GM19438 (cell line): ENCODE results near the gene KRTAP10-4.
"Not testable (repeated sequence)": the region's sequence is repeated elsewhere in the genome, so short reads cannot be mapped to it uniquely, and the experiment has no call there.

Source experiments
- ATAC-seq: cut with Tn5 transposase; IDR thresholded peaks from one replicate; pipeline ENCODE4 v1.9.1; 2021; ENCODE audit warnings: low read depth; ENCODE audit not compliant: unreplicated experiment

Gene KRTAP10-4

DNA sequence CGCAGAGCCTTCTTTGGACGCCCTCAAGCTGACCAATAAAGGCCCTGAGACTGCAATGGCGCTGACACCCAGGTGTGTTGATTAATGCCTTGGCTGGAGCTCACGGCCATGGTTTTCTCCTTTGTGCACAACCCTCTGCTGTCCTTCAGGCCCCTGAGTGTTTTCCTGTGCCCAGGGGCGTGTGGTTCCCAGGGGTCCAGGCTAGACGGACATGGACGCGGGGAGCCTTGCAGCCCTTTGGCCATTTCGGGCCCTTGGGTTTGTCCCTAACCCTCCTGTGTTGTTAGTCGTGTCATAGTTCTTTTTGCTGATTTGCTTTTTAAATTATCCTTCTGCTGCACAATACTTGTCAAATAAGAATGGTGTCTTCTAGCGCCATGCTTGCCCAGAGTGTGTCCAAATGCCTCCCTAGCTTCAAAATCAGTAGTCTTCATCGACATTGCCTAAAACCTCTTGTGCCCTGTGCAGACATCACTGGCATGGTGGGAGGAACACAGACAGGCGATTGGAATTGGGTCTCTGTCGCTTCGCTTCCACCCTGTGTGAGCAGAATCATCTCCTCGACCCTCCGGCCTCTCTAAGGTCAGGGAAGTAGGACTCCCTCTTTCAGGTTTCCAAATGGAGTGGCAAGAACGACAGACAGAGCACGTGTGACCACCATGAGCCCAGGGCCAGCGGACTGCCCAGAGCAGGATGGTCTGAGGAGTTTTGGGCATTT is 1.9 kb downstream of the KRTAP10-4 start:
- ATAC-seq, result no peak

DNA sequence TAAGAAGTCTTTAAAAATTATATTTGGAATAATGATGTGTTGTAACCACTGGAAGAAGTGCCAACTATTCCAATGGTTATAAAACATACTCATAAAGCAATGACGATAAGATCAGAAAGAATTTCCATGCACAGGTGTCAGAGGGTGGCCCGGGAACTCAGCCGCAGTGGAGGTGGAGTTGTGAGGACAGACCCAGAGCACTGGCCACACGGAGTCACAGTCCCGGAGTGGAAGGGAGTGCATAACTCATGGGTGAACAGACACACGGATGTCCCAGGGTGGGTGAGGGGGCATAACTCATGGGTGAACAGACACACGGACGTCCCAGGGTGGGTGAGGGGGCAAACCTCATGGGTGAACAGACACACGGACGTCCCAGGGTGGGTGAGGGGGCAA is 2.5 kb downstream of the KRTAP10-4 start:
- no peak for ATAC-seq

DNA sequence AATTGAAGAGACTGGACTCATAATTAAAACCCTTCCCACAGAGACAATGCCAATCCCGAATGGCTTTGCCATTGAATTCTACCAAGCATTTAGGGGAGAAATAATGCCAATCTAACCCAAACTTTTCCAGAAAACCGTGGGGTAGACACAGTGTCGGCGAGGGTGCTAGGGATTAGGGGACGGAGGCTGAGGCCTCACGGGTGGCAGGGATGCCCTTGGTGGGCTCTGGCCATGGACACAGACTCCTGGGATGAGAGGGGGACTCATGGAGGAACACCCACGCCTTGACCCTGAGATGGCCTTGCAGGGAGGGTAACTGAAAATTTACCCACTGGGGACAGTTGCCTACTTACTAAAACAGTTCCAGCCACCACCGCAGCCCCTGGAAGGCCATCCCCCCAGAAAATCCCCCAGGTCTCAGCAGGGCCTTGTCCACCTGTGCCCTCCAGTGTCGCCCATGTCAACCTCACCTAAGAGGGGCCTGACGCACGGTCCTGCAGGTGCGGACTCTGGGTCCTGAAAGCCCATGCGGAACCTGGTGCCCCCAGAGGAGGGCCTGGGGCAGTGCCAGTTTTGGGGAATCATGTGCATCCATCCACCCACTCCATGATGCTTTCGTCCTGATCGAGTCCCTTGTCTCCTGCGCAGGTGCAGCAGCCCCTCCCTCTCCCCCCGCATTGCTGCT is 5.0 kb downstream of the KRTAP10-4 start:
- ATAC-seq, result no peak

DNA sequence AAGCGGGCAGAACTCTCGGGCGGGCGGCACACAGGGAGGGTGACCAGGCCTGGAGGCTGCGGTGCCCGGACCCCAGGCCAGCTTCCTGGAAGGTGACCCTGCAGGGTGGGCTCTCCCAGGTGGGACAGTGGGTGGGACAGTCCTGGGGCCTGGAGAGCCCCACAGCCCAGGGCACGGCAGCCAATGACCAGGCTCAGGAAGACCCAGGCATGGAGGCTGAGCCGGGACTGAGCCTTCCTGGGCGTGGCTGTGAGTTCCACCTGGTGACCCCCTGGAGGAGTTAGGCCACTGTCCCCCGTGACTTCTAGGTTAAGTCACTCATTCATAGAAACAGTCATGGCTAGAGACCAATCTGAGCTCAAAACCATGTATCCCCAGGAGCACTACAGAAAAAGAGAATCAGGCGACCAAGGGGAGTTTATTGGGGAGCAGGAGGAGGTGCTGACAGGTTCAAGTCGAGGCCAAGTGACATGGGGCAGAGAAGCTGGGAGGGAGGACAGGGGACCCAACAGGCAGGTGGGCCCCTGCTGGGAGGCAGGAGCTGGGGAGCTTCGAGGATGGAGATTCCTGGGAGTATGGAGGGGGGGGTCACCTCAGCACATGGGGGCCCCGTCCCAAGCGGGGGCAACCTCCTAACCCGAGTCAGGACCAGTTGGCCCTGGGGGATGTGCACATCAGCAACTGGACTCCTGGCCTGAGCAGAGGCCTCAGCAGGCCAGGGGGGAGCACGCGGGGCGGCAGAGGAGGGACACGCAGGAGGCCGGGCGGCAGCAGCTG is 5.7 kb downstream of the KRTAP10-4 start:
- ATAC-seq, result no peak

DNA sequence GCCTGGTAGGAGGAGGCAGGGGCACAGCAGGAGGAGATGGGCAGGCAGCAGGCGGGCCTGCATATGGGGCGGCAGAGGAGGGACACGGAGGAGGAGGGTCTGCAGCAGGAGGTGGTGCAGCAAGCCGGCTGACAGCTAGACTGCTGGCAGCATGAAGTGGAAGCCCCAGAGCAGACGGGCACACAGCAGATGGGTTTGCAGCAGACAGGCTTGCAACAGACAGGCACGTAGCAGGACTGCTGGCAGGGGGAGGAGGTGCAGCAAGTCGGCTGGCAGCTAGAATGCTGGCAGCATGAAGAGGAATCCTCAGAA is 6.3 kb downstream of the KRTAP10-4 start:
- ATAC-seq, result no peak

DNA sequence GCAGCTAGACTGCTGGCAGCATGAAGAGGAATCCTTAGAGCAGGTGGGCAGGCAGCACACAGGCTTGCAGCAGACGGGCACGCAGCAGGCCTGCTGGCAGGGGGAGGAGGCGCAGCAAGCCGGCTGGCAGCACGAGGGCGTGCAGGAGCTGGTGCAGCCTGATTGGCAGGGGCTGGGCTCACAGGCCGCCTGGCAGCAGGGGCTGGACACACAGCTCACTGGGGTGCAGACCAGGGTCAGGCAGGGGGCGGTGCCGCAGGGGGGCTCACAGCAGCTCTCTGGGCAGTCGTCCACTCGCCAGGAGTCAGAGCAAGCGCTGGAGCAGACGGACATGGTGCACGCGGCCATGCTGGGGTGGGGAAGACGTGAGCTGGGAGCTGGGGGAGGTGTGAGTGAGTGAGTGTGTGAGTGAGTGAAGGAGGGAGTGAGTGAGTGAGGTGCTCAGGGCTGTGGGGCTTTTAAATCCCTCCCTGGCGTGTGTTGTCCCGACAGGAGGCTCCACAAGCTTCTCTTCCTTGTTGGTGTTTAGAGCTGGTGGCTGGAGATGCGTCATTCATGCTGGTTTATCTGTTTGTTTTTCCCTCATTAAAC is 6.8 kb downstream of the KRTAP10-4 start, which contains the start of gene KRTAP10-5:
KRTAP10-5 (minus strand) TSS at position 374 of the 591 bp plus-strand sequence; CDS start at position 348, 26 bp downstream.
- not testable (repeated sequence) for ATAC-seq

DNA sequence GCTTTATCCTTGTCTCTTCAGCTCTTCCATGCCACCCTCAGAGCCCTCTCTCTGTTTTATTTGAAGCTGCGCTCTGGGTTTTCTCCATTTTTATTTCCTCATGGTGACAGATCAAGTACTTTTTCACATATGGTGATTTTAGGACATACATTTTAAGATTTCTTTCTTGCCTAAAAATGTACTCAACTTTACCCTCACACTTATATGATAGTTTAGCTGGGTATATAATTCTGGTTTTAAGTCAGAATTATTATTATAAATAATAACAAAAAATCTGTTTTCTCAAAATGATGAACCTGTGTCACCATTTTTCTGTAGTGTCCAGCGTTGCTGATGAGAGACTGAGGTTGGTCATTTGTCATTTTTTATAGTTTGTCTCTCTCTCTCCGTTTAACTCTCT is 7.6 kb downstream of the KRTAP10-4 start:
- no peak for ATAC-seq

DNA sequence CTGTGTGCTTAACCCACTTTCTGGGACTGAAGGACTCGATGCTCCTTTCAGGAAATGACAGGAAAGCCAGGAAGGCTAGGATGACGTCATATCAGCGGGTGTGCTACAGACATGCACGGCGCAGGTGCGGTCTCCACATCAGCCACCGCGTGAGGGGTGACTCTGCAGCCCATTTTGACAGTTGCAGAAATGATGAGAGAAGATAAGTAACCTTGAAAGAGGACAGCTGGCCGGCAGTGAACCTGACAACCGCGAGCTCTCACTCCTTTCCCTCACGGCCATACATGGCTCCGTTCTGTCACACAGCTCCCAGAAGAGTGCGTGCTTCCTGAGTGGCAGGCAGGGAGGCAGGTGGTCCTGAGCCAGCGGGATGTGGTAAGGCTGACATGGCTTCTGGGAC is 8.5 kb downstream of the KRTAP10-4 start:
- ATAC-seq, result no peak

DNA sequence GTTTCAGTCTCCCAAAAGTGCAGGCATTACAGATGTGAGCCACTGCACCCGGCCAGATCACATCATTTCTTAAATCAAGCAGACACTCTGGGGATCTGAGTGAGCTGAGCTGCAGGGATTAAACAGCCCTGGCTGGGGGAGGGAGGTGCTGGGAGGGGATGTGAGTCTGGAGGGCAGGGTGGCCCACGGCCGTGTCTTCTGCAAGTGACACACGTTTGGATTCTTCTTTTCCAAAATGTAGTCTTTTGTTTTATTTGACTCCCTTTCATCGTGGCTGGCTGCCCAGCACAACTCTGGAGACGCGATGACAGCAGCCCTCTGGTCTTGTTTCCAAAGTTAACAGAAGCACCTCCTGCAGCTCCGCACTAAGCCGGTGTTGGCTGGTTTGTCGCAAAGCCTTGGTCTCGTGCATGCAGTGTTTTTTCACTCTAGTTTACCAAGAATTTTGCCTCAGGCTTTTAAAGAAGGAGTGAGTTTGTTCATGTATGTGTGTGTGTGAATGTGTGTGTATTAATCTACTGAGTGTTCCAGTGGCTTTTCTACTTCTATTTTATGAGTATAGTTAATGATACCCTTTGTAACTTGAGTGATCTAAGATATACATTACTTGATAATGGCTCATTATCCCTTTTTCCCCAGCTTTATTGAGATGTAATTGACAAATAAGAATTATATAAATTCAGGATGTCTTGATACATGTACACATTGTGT is 9.7 kb downstream of the KRTAP10-4 start:
- ATAC-seq, result no peak

DNA sequence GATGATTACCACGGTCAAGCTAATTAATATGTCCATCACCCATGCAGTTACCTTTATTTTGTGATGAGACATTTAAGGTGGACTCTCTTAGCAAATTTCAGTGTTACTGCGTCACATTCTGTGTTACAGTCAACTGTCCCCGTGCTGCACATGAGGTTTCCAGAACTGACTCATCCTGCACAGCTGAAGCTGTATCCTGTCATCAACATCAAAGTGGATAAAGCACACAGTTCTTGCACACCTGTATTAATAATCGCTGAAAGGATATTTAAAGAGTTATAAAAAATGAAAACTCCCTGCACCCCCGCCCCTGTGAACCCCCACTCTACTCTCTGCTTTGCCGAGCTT is 10.2 kb downstream of the KRTAP10-4 start:
- ATAC-seq, result no peak

DNA sequence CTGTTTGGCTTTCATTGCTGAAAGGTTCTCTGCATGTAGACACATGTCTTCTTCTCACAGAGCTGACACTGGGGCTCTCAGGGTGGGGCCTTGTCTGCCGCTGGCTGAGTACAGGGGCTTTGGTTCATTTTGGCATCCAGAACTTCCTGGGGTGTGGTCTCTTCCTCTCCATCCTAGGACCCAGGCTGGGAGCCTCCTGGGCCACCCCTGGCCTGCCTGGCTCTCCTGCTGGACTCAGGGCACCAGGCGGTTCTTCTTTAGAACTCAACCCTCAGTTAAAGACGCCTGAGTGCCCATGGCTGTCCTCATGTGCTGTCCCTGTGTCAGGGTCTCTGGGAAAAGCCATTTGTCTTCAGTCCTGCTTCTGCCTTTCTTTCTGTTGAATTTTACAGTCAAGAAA is 12.4 kb downstream of the KRTAP10-4 start:
- no peak for ATAC-seq

DNA sequence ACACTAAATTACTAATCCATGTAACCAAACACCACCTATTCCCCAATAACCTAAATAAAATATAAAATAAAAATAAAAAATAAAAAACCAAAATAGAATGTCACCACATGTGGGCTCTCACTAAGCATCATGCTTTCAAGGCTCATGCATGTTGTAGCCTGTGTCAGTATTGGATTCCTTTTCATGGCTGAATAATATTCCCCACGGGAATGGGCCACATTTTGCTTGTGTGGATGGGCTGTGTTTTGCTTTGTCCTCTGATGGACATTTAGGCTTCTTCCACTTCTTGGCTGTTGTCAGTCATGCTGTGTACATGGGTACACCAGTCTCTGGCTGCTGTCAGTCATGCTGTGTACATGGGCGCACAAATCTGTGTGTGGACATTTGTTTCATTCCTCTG is 15.6 kb downstream of the KRTAP10-4 start:
- ATAC-seq, result no peak

DNA sequence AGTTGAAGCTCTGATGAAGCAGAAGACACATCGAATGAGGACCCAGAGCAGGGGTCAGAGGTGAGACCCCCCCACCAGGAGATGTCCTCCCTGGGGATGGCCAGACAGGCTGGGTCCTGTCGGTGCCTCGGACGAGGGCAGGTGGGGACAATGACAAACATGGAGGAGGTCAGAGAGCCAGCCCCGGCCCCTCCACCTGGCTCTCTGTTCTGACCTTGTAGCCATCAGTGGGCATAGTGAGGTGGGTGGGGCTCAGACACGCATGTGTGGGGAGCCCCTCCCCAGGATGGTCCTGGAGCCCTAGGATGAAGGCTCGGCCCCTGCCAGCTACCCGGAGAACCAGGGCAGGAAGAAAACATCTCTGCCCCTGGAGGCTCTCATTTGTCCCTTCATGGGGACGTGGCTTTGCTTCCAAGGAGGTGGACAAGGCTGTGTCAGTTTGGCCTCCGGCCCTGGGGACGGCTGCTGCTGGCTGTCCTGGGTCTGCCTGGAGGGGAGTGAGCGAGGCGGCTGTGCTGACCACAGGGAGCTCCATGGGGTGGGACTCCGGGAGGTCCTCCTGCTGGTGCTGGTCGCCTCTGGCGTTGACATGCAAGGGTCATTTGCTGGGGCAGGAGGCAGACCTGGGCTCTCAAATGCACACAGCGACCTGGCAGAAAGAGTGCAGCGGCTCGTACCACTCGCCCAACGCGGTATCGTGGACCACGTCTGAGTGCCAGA is 16.2 kb downstream of the KRTAP10-4 start:
- ATAC-seq, result no peak

DNA sequence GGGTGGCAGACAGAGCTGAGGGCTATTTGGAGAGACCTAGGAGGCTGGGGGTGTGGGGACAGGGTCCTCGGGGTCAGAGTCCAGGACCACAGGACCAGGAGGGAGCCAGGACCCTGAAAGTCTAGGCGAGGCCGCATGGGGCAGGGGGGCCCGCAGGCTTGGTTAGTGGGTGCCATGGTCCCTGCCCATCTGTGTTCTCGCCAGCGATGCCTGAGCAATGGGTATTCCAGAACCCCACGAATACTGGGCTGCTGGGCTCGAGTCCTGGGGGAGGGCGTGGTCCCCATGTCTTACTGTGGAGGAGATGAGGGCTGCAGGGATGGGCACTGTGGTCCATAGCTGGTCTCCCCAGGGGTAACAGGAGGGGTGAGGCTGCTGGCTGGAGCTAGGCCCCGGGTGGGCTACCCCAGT is 16.8 kb downstream of the KRTAP10-4 start:
- ATAC-seq, result no peak

DNA sequence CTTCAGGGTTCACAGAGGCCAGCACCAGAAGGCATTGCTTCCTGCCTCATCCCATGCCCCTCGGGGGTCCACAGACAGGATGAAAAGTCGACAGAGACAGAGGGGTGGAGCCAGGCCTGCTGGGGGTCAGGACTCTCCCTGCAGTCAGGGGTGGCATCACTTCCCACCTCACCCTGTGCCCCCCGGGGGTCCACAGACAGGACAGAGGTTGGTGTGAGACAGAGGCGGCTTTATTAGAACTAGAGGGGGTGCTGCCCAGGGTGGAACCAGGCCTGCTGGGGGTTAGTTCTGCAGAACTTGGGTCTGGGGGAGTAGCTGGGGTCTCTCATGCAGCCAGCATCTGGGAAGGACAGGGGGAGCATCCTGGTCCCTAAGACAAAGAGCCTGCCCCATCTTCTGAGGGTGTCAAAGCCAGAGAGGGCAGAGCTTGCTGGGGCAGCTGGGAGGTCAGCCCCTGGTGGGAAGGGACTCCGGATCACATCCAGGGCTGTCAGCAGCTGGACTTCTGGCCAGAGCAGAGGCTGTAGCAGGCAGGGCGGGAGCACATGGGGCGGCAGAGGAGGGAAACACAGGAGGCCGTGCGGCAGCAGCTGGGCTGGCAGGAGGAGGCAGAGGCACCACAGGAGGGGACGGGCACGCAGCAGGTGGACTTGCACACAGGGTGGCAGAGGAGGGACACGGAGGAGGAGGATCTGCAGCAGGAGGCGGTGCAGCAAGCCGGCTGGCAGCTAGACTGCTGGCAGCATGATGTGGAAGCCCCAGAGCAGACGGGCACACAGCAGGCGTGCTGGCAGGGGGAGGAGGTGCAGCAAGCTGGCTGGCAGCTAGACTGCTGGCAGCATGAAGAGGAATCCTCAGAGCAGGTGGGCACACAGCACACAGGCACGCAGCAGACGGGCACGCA is 17.6 kb downstream of the KRTAP10-4 start:
- ATAC-seq, result not testable (repeated sequence)

DNA sequence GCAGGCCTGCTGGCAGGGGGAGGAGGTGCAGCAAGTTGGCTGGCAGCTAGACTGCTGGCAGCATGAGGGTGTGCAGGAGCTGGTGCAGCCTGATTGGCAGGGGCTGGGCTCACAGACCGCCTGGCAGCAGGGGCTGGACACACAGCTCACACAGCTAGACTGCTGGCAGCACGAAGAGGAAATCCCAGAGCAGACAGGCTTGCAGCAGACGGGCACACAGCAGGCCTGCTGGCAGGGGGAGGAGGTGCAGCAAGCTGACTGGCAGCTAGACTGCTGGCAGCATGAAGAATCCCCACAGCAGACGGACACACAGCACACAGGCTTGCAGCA is 18.2 kb downstream of the KRTAP10-4 start:
- not testable (repeated sequence) for ATAC-seq

DNA sequence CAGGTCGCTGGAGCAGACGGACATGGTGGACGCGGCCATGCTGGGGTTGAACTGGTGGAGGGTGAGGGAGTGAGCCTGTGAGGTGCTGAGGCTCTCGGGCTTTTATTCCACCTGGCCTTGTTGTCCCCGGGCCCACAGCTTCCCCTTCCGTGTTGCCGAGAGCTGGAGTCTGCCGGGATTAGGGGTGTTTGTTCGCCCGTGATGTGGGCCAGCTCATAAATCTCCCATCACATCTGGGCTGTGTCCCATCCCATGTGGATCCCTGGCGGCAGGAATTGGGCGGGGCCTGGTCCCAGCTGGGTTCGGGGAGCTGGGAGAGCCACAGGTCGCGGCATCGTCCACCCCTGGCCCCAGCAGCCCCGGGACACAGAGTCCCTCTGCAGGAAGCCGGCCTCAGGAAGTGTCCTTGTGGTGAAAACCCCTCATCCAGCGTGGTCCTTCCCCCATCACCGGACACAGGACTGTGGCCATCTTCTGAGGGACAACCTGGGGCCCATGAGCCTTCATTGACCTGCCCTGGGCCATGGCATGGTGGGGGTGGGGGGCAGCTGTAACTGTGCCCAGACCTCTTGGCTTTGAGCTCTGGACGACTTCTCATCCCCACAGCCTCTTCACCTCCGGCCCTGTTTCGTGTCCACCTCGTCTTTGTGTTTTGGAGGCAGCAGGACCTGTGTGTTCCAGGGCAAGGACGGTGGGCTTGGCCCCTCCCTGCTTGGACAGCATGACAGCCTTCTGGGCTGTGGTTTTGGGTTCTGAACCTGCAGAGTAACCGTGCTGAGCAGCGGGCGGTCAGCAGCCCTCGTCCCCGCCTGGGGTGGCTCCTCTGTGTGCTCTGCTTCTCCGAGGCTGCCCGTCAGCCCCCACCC is 19.1 kb downstream of the KRTAP10-4 start, which contains the start of gene KRTAP10-6:
KRTAP10-6 (minus strand) TSS at position 60 of the 866 bp plus-strand sequence; CDS start at position 39, 21 bp downstream.
- no peak for ATAC-seq
